WTC11 (cell line): ENCODE results near the gene MYO9A. TPM values are rescaled to one million over a fixed set of nuclear protein-coding genes. Genes with fewer than 3 reads are reported as not detected.

Experiments used
- ATAC-seq: fragments of 200-7000 bp; cut with Tn5 transposase; 2 replicates; pipeline ENCODE4 v1.10.0; 2021; ENCODE audit warnings: mild to moderate bottlenecking, moderate library complexity
- CTCF ChIA-PET: fragments of 300-600 bp; sonication (Branson Sonifier 250); formaldehyde crosslinking; loops from one replicate; lab custom pipeline; 2021; ENCODE audit warnings: antibody characterized with exemption; lab: Charles Lee
- POLR2A ChIA-PET: fragments of 350-600 bp; sonication (Branson Sonifier 250); formaldehyde crosslinking; loops from one replicate; lab custom pipeline; 2021; ENCODE audit warnings: antibody characterized with exemption; lab: Charles Lee
- DNase-seq: peaks from one replicate; pipeline ENCODE4 v3.0.0; 2021; ENCODE audit warnings: low spot score
- H3K27ac Mint-ChIP-seq: 2 replicates; pipeline ENCODE4 v1.8.0; 2021; ENCODE audit warnings: mixed read lengths
- H3K27me3 Mint-ChIP-seq: 2 replicates; pipeline ENCODE4 v1.8.0; 2021; ENCODE audit warnings: low read depth, mild to moderate bottlenecking, moderate library complexity, mixed read lengths
- H3K36me3 Mint-ChIP-seq: 2 replicates; pipeline ENCODE4 v1.8.0; 2021; ENCODE audit warnings: mixed read lengths
- H3K4me1 Mint-ChIP-seq: 2 replicates; pipeline ENCODE4 v1.8.0; 2022; ENCODE audit warnings: mixed read lengths
- H3K4me3 Mint-ChIP-seq: 2 replicates; pipeline ENCODE4 v1.8.0; 2021; ENCODE audit warnings: mild to moderate bottlenecking, moderate library complexity, mixed read lengths
- H3K9me3 Mint-ChIP-seq: 2 replicates; pipeline ENCODE4 v1.8.0; 2021; ENCODE audit warnings: mixed read lengths
- ATF1 ChIP-seq: sonication (generic); formaldehyde crosslinking; IDR thresholded peaks from 2 replicates; pipeline ENCODE4 v1.8.1; 2023; ENCODE audit warnings: mild to moderate bottlenecking, moderate library complexity, missing genetic modification reagents
- CDX4 ChIP-seq: fragments of 250-450 bp; sonication (Bioruptor Pico); IDR thresholded peaks from 2 replicates; pipeline ENCODE4 v1.9.0; 2021; ENCODE audit warnings: moderate library complexity, mild to moderate bottlenecking, inconsistent platforms, borderline replicate concordance
- FOXK1 ChIP-seq: sonication (generic); formaldehyde crosslinking; IDR thresholded peaks from 2 replicates; pipeline ENCODE4 v1.8.0; 2022; ENCODE audit warnings: mild to moderate bottlenecking, moderate library complexity, missing genetic modification reagents
- GABPB1 ChIP-seq: sonication (generic); formaldehyde crosslinking; IDR thresholded peaks from 2 replicates; pipeline ENCODE4 v1.8.1; 2023; ENCODE audit warnings: mild to moderate bottlenecking, missing genetic modification reagents
- GRHL2 ChIP-seq: fragments of 250-450 bp; sonication (Bioruptor Pico); IDR thresholded peaks from 2 replicates; pipeline ENCODE4 v1.8.0; 2022; ENCODE audit warnings: mild to moderate bottlenecking, moderate library complexity; ENCODE audit not compliant: insufficient replicate concordance, severe bottlenecking
- HMGXB4 ChIP-seq: sonication (generic); formaldehyde crosslinking; IDR thresholded peaks from 2 replicates; pipeline ENCODE4 v1.8.1; 2023; ENCODE audit warnings: mild to moderate bottlenecking, moderate library complexity, missing genetic modification reagents
- KAT7 ChIP-seq: sonication (generic); formaldehyde crosslinking; IDR thresholded peaks from 2 replicates; pipeline ENCODE4 v1.8.1; 2023; ENCODE audit warnings: missing genetic modification reagents, mild to moderate bottlenecking, borderline replicate concordance
- MAX ChIP-seq: sonication (generic); formaldehyde crosslinking; IDR thresholded peaks from 2 replicates; pipeline ENCODE4 v1.8.0; 2022; ENCODE audit warnings: mild to moderate bottlenecking, missing genetic modification reagents
- MYBL2 ChIP-seq: sonication (generic); formaldehyde crosslinking; IDR thresholded peaks from 2 replicates; pipeline ENCODE4 v1.8.1; 2023; ENCODE audit warnings: mild to moderate bottlenecking, moderate library complexity, missing genetic modification reagents
- NFYB ChIP-seq: sonication (generic); formaldehyde crosslinking; conservative IDR thresholded peaks from 2 replicates; pipeline ENCODE4 v1.8.0; 2022; ENCODE audit warnings: low read depth, missing genetic modification reagents
- NR1H2 ChIP-seq: sonication (generic); formaldehyde crosslinking; IDR thresholded peaks from 2 replicates; pipeline ENCODE4 v1.9.0; 2021; ENCODE audit warnings: mild to moderate bottlenecking, moderate library complexity, missing genetic modification reagents
- NR3C1 ChIP-seq: sonication (generic); formaldehyde crosslinking; conservative IDR thresholded peaks from 2 replicates; pipeline ENCODE4 v1.8.1; 2023; ENCODE audit warnings: low read depth, mild to moderate bottlenecking, missing genetic modification reagents
- OVOL2 ChIP-seq: fragments of 250-450 bp; sonication (Bioruptor Pico); IDR thresholded peaks from 2 replicates; pipeline ENCODE4 v1.9.0; 2021; ENCODE audit warnings: mild to moderate bottlenecking, borderline replicate concordance
- PRDM15 ChIP-seq: sonication (generic); formaldehyde crosslinking; IDR thresholded peaks from 2 replicates; pipeline ENCODE4 v1.8.0; 2022; ENCODE audit warnings: missing genetic modification reagents
- SMAD3 ChIP-seq: sonication (generic); formaldehyde crosslinking; IDR thresholded peaks from 2 replicates; pipeline ENCODE4 v1.8.0; 2022; ENCODE audit warnings: missing genetic modification reagents, mild to moderate bottlenecking, borderline replicate concordance
- TEAD4 ChIP-seq: sonication (generic); formaldehyde crosslinking; IDR thresholded peaks from 2 replicates; pipeline ENCODE4 v1.8.0; 2022; ENCODE audit warnings: mild to moderate bottlenecking, missing genetic modification reagents
- ZBTB21 ChIP-seq: sonication (generic); formaldehyde crosslinking; IDR thresholded peaks from 2 replicates; pipeline ENCODE4 v1.8.1; 2023; ENCODE audit warnings: mild to moderate bottlenecking, missing genetic modification reagents, borderline replicate concordance
- ZNF138 ChIP-seq: sonication (generic); formaldehyde crosslinking; conservative IDR thresholded peaks from 2 replicates; pipeline ENCODE4 v1.8.1; 2022; ENCODE audit warnings: mild to moderate bottlenecking, moderate library complexity, missing genetic modification reagents
- ZNF219 ChIP-seq: sonication (generic); formaldehyde crosslinking; IDR thresholded peaks from 2 replicates; pipeline ENCODE4 v1.8.0; 2023; ENCODE audit warnings: missing genetic modification reagents, mild to moderate bottlenecking, borderline replicate concordance
- ZNF232 ChIP-seq: sonication (generic); formaldehyde crosslinking; IDR thresholded peaks from 2 replicates; pipeline ENCODE4 v1.8.0; 2022; ENCODE audit warnings: mild to moderate bottlenecking, missing genetic modification reagents
- ZNF512 ChIP-seq: sonication (generic); formaldehyde crosslinking; IDR thresholded peaks from 2 replicates; pipeline ENCODE4 v1.8.1; 2022; ENCODE audit warnings: missing genetic modification reagents, borderline replicate concordance
- total RNA-seq: library from RNA; stranded (reverse); gene quantifications from 3 replicates; pipeline ENCODE4 v1.2.3, GENCODE V29; 2021

MYO9A gene
- total RNA-seq, 1 experiment from 2014 or later, result 23.5 TPM

GRCh38 chr15:72117486-72118016 lies 399 bp downstream of the MYO9A start (continued):
- TF ChIP-seq PRDM15 (CRISPR knock-in tag) (no peak), ZNF219 (CRISPR knock-in tag) (no peak)

GRCh38 chr15:72116731-72117485 lies 1.0 kb downstream of the MYO9A start:
- DNase-seq (no peak), ATAC-seq (peak; percentile 10)
- no peak for TF ChIP-seq ZNF138 (CRISPR knock-in tag)
- TF ChIP-seq GRHL2, result no peak
- TF ChIP-seq NFYB, result no peak
- no peak for TF ChIP-seq MAX (CRISPR knock-in tag)
- TF ChIP-seq MYBL2 (CRISPR knock-in tag), result no peak
- no peak for TF ChIP-seq KAT7
- no peak for TF ChIP-seq ZNF512 (CRISPR knock-in tag)
- no peak for TF ChIP-seq OVOL2 (CRISPR knock-in tag)
- TF ChIP-seq SMAD3, result no peak
- no peak for TF ChIP-seq HMGXB4
- TF ChIP-seq ZNF232 (CRISPR knock-in tag), result no peak
- no peak for TF ChIP-seq ZBTB21 (CRISPR knock-in tag)
- Mint-ChIP-seq H3K4me3 (peak overlapping the region; percentile 89), H3K36me3 (no peaks in the 10 kb centered on the region), H3K27ac (peak overlapping the region; percentile 92), H3K27me3 (no peaks in the 10 kb centered on the region), H3K4me1 (peaks cover 27% of the 10 kb centered on the region), H3K9me3 (no peaks in the 10 kb centered on the region)
- ChIA-PET CTCF (interaction anchor here (1.5 to 2.5 kb wide), 2 partner anchors 39 to 373 kb away, joined by 4 to 7 read pairs; no protein-coding TSS in a partner anchor), POLR2A (interaction anchor here (0.5 to 0.6 kb wide), 2 partner anchors 10 to 108 kb away, joined by 3 to 4 read pairs; no protein-coding TSS in a partner anchor)

GRCh38 chr15:72113347-72114031 lies 4.5 kb downstream of the MYO9A start:
- DNase-seq (no peak), ATAC-seq (no peak)
- Mint-ChIP-seq H3K27ac (no peak overlapping the region), H3K9me3 (no peaks in the 10 kb centered on the region), H3K27me3 (no peaks in the 10 kb centered on the region), H3K36me3 (no peaks in the 10 kb centered on the region), H3K4me3 (no peak overlapping the region), H3K4me1 (peaks cover 11% of the 10 kb centered on the region)
- CTCF ChIA-PET, result no interaction called here
- POLR2A ChIA-PET, result no interaction called here
- TF ChIP-seq TEAD4 (CRISPR knock-in tag), result no peak
- no peak for TF ChIP-seq NR1H2
- TF ChIP-seq ATF1 (CRISPR knock-in tag), result no peak
- TF ChIP-seq FOXK1 (CRISPR knock-in tag), result no peak
- no peak for TF ChIP-seq NR3C1 (CRISPR knock-in tag)
- TF ChIP-seq GRHL2, result no peak
- no peak for TF ChIP-seq GABPB1 (CRISPR knock-in tag)
- TF ChIP-seq CDX4 (CRISPR knock-in tag), result no peak
